GM21447 (cell line): Measurements from ENCODE around the gene FDX1.

Experiments used
- ATAC-seq: cut with Tn5 transposase; IDR thresholded peaks from one replicate; pipeline ENCODE4 v1.9.1; 2021; ENCODE audit not compliant: unreplicated experiment

Gene FDX1

GRCh38 chr11:110465231-110465630 is 35.5 kb downstream of the FDX1 start:
- no peak for ATAC-seq

GRCh38 chr11:110467556-110467955 is 37.8 kb downstream of the FDX1 start:
- ATAC-seq, result no peak

GRCh38 chr11:110468121-110468520 is 38.4 kb downstream of the FDX1 start:
- ATAC-seq, result no peak

DNA sequence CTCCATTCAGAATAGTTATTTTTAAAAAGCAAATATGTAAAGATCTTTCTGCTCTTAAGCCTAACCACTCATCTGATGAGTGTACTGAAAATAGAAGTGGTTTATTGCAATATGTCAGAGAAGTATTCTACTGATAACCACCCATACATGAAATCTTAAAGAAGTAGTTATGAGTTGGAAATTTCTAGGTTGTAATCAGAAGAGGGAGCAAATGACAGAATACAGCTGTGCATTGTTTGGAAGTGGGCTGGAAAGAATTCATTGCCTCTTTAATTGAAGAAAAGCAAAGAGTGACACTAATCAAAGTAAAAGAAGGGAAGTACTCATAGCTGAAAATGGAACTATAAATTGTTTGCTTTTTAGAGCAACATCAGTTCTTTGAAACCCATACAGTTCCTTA is 39.4 kb downstream of the FDX1 start:
- ATAC-seq, result no peak

- ATAC-seq, result no peak
Measured at GRCh38 chr11:110470716-110471115, 41.0 kb downstream of the FDX1 start.

DNA sequence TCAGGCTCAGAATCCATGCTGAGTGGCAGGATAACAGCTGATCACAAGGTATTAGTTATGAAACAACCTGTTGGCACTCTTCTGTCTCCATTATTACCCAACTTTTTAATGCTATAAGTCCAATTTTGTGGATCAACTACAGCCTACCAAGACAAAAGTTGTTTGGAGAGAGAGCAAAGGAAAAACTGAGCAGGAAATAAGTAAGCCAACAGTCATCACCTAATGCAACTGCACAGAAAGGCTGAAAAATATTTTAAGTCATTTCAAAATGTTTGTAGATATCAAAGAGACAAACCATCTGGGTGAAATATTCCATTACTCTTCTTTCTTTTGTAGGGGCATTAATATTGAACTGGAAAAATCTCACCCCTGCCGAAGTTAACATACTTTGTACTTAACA is 41.6 kb downstream of the FDX1 start:
- no peak for ATAC-seq

DNA sequence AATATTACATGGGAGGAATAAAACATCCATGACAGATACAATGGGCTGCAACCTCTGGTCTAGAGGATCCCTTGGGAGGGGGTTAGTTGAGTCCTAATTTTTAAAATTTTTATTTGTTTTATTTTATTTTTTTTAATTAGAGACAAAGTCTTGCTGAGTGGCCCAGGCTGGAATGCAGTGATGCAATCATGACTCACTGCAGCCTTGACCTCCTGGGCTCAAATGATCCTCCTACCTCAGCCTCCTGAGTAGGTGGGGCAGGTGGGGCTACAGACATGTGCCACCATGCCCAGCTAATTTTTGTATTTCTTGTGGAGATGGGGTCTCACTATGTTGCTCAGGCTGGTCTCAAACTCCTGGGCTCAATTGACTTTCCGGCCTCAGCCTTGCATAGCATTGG is 43.1 kb downstream of the FDX1 start:
- ATAC-seq, result no peak

DNA sequence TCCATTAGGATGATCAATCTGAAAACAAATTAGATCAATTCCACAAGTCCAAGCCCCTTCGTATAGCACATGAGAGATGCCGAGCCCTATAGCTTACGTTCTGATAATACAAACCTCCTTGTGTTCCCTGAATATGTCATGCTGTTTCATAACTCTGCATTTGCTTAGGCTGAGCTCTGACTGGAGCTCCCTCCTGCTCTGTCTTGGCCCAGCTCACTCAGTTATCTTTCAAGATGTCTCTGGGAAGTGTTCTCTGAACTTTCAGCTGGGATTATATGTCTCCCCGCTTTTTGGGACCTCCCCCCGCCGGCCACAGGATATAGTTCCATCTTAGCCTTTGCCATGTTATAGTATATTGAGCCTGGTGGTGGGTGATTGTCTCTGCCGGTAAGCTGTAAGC is 44.0 kb downstream of the FDX1 start:
- ATAC-seq, result no peak

DNA sequence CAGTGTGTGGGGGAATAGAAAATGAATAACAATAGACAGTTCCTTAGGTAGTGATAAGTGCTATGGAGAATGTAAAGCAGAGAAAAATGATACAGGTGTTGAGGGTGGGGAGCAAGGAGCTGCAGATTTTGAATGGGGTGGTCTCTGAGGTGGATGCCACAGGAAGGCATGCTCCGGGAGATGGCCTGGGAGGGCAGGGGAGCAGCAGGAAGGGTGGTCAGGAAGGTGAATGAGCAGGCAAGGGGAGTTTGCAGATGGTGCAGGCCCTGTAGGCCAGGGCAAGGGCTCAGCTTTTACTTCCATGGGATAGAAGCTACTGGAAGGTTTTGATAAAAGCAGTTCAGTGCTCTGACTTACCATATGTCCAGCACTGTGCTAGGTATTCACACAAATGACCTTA is 44.8 kb downstream of the FDX1 start:
- no peak for ATAC-seq

- ATAC-seq, result no peak
Measured at GRCh38 chr11:110475671-110476070, 45.9 kb downstream of the FDX1 start.

- ATAC-seq, result no peak
Measured at GRCh38 chr11:110478410-110478809, 48.7 kb downstream of the FDX1 start.

DNA sequence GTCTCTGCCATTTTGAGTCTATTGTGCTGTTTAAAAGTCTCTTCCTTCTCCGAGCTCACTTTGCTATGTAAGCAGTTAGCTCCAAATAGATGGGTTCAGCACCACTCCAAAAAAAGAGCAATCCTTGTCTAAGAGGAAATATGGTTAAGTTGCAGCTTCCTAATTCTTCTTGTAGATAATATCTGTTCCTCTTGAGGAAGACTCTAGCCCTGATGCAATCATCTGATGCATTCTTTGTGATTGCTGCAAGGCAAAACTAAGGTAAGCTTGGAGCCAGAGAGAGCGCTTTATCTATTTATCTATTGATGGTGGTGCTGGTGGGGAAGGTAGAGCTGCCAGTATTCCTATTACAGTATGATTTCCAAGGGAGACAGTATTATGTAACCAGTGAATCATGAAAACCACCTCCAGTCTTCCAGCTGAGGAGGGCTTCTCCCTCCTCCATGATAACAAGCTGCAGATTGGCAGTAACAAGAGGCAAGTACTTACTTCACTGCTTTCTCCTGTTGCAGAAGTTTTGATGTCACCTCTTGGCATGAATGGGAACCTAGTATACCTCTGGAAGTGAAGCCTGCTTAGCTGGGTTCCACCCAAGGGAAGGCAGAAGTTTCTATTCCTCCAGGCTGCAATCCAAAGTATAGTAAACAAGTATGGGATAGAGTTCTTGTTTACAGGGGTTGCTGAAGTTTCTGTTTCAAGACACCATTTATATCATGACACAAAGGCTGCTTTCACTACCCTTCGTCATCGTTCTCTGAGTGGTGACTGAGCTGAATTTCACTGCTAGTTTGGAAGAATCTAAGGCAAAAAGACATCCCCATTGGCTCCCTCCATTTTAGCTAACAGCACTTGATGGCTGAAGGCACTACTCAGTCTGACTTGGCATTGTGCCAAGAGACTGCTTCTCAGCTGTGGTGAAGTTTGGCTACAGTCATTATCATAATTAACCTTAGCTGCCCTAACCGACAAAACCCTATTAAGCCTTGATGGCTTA is 49.7 kb downstream of the FDX1 start:
- no peak for ATAC-seq

GRCh38 chr11:110481523-110481922 is 51.8 kb downstream of the FDX1 start:
- ATAC-seq, result no peak

DNA sequence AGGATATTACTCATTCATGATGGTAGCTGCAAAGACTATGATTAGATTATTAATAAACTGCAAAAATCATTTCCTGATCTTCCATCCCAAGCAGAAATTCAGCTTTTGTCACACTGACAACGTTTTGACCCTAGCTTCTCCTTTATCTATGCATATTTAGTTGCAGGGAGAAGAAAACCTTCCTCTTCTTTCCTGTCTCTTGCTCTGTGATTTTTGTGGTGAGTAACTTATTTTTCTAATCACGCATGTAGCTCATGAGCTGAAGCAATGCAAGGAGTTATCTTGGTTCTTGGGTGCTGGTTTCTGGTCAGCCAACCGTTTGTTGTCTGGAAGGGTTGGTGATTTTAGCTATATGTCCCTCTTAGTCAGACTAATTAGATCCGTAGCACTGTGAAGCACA is 56.4 kb downstream of the FDX1 start:
- ATAC-seq, result no peak

GRCh38 chr11:110488446-110488845 is 58.7 kb downstream of the FDX1 start:
- no peak for ATAC-seq

GRCh38 chr11:110490886-110491285 is 61.1 kb downstream of the FDX1 start:
- ATAC-seq, result no peak

GRCh38 chr11:110491577-110492320 is 62.0 kb downstream of the FDX1 start:
- ATAC-seq, result no peak

GRCh38 chr11:110492321-110492685 is 62.6 kb downstream of the FDX1 start:
- no peak for ATAC-seq

DNA sequence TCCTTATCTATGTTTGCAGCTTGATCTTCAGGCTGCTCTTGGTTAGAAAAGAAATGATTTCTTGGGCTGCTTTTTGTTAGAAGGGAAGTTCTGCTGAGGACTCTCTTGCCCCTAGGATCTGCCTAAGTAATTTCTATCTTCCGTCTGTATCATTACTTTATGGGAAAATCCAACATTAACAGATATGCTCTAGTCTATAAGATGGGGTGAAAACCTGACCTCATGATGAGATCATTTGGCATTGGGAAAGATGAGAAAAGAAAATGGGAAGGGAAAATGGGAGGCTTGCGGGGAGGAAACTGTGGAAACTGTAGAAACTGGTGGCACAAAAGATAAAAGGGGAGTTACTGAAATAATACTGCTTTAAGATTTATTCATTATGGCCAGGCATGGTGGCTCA is 63.6 kb downstream of the FDX1 start:
- ATAC-seq, result no peak

- ATAC-seq, result no peak
Measured at GRCh38 chr11:110497231-110497978, 67.7 kb downstream of the FDX1 start.

DNA sequence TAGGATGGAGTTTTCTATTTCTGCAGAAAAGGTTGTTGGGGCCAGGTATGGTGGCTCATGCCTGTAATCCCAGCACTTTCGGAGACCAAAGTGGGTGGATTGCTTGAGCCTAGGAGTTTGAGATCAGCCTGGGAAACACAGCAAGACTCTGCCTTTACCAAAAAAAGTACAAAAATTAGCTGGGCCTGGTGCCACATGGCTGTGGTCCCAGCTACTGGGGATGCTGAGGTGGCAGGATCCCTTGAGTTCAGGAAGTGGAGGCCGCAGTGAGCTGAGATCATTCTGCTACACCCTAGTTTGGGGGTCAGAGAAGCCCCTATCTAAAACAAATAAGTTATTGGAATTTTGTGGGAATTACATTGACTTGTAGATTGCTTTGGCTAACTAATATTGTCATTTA is 71.7 kb downstream of the FDX1 start:
- no peak for ATAC-seq
